Trophoblast cell (in vitro differentiated cells and primary cell): ENCODE data around the gene GRID1.

Experiments
- DNase-seq, 2 donors: peaks; one replicate each; pipeline ENCODE4 v3.0.0-alpha.2; 2016
- H2AFZ ChIP-seq: 2 replicates; pipeline ENCODE4 v1.6.1; 2013; ENCODE audit warnings: low read length, moderate library complexity, mild to moderate bottlenecking; ENCODE audit not compliant: insufficient read depth, poor library complexity
- H2AK5ac ChIP-seq: 2 replicates; pipeline ENCODE4 v1.6.1; 2013; ENCODE audit warnings: mild to moderate bottlenecking, low read length
- H2BK120ac ChIP-seq: 2 replicates; pipeline ENCODE4 v1.6.1; 2013; ENCODE audit warnings: low read length, mild to moderate bottlenecking, moderate library complexity; ENCODE audit not compliant: insufficient read depth, poor library complexity
- H2BK12ac ChIP-seq: 2 replicates; pipeline ENCODE4 v1.6.1; 2013; ENCODE audit warnings: mild to moderate bottlenecking, low read length, moderate library complexity
- H2BK5ac ChIP-seq: 2 replicates; pipeline ENCODE4 v1.6.1; 2013; ENCODE audit warnings: low read length, low read depth, moderate library complexity, mild to moderate bottlenecking; ENCODE audit not compliant: poor library complexity
- H3K14ac ChIP-seq: 2 replicates; pipeline ENCODE4 v1.6.1; 2013; ENCODE audit warnings: mild to moderate bottlenecking, low read length
- H3K18ac ChIP-seq: 2 replicates; pipeline ENCODE4 v1.6.1; 2013; ENCODE audit warnings: mild to moderate bottlenecking, low read length
- H3K23ac ChIP-seq: 2 replicates; pipeline ENCODE4 v1.6.1; 2013; ENCODE audit warnings: low read length
- H3K27ac ChIP-seq: 2 replicates; pipeline ENCODE4 v1.5.1; 2013; ENCODE audit warnings: low read depth, mild to moderate bottlenecking, inconsistent platforms, low read length, moderate library complexity
- H3K27me3 ChIP-seq: 2 replicates; pipeline ENCODE4 v1.6.1; 2013; ENCODE audit warnings: inconsistent platforms, mild to moderate bottlenecking, low read length, moderate library complexity; ENCODE audit not compliant: insufficient read depth
- H3K36me3 ChIP-seq, 2 experiments: 1 replicate in 1 of 2; 2 replicates in 1 of 2; pipeline ENCODE4 v1.6.1; 2013; ENCODE audit warnings: low read length in 2 of 2, mild to moderate bottlenecking in 2 of 2, moderate library complexity in 1 of 2; ENCODE audit not compliant: insufficient read depth in 2 of 2, control insufficient read depth in 1 of 2
- H3K4ac ChIP-seq: 2 replicates; pipeline ENCODE4 v1.6.1; 2013; ENCODE audit warnings: low read depth, mild to moderate bottlenecking, low read length, moderate library complexity
- H3K4me1 ChIP-seq, 2 experiments: 1 replicate in 1 of 2; 2 replicates in 1 of 2; pipeline ENCODE4 v1.6.1; 2013; ENCODE audit warnings: low read length in 2 of 2, mild to moderate bottlenecking in 2 of 2, moderate library complexity in 1 of 2; ENCODE audit not compliant: insufficient read depth in 2 of 2, control insufficient read depth in 1 of 2
- H3K4me2 ChIP-seq: 2 replicates; pipeline ENCODE4 v1.6.1; 2013; ENCODE audit warnings: inconsistent platforms, mild to moderate bottlenecking, low read length, moderate library complexity
- H3K4me3 ChIP-seq: 2 replicates; pipeline ENCODE4 v1.5.1; 2013; ENCODE audit warnings: mild to moderate bottlenecking, low read depth, low read length, inconsistent platforms
- H3K79me1 ChIP-seq: one replicate; pipeline ENCODE4 v1.6.1; 2013; ENCODE audit warnings: low read length
- H3K79me2 ChIP-seq: 2 replicates; pipeline ENCODE4 v1.6.1; 2013; ENCODE audit warnings: low read length, mild to moderate bottlenecking; ENCODE audit not compliant: control insufficient read depth, insufficient read depth, poor library complexity
- H3K9ac ChIP-seq: 2 replicates; pipeline ENCODE4 v1.6.1; 2013; ENCODE audit warnings: mild to moderate bottlenecking, low read length
- H3K9me3 ChIP-seq: 2 replicates; pipeline ENCODE4 v1.6.1; 2013; ENCODE audit warnings: low read depth, mild to moderate bottlenecking, control low read depth, inconsistent platforms, low read length; ENCODE audit not compliant: insufficient read depth
- H4K12ac ChIP-seq: 2 replicates; pipeline ENCODE4 v1.6.1; 2013; ENCODE audit warnings: low read depth, mild to moderate bottlenecking, low read length, moderate library complexity
- H4K8ac ChIP-seq: 2 replicates; pipeline ENCODE4 v1.6.1; 2013; ENCODE audit warnings: low read depth, mild to moderate bottlenecking, low read length, moderate library complexity
- H4K91ac ChIP-seq: one replicate; pipeline ENCODE4 v1.6.1; 2013; ENCODE audit warnings: low read depth, mild to moderate bottlenecking, low read length, moderate library complexity
- WGBS: extraction: QIAGEN DNeasy Blood & Tissue Kit; methylation state at CpG from one replicate; pipeline ENCODE4 v1.1.7; 2013; ENCODE audit warnings: missing lambda C conversion rate; ENCODE audit not compliant: insufficient read length, insufficient coverage; ENCODE audit errors: extremely low coverage; 5-methylcytosine and 5-hydroxymethylcytosine counted together

The GRID1 gene

DNA sequence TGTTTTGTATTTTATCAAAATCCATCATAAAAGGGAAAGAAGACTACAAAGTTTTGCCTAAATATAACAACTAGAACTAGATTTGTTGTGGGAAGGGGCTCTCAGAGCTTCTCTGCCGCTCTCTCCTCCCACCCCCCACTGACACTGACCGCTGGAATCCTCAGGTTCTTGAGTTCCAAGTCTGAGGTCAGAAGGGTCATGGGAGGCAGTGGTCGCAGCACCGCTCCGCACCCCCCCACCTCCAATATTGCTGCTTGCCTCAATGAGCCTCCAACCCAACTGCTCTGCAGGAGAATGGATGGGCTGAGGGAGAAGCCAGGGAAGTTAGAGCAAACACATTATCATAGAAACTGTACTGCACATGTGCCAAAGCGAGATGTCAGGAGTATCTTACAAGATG is 359.4 kb downstream of the GRID1 start:
- whole genome bisulfite sequencing: no CpG with 5 or more reads among the region's 6 CpGs

DNA sequence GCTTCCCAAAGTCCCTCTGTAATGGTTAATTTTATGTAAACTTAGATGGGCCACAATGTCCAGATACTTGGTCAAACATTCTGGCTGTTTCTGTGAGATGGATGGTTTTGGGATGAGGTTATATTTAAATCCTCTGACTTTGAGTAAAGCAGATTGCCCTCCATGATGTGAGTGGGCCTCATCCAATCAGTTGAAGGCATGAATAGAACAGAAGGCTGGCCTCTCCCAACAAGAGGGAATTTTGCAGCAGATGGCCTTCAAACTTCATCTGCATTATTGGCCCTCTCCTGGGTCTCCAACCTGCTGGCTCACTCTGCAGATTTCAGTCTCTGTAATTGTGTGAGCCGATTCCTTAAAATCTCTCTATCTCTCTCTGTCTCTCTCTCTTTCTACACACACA is 362.3 kb downstream of the GRID1 start:
- Histone ChIP-seq H3K4me2 (no peak overlapping the region), H4K8ac (no peak overlapping the region), H3K36me3 (no peaks in the 10 kb centered on the region), H3K79me1 (no peaks in the 10 kb centered on the region), H4K91ac (no peak overlapping the region), H3K9me3 (no peaks in the 10 kb centered on the region), H3K23ac (no peak overlapping the region), H3K9ac (no peak overlapping the region), H2BK120ac (no peak overlapping the region), H3K4me1 (no peaks in the 10 kb centered on the region), H3K27me3 (no peaks in the 10 kb centered on the region), H3K18ac (no peak overlapping the region), H3K14ac (no peak overlapping the region), H3K4ac (no peak overlapping the region), H2BK5ac (no peak overlapping the region), H2AFZ (no peak overlapping the region), H4K12ac (no peak overlapping the region), H3K4me3 (no peak overlapping the region), H3K79me2 (no peaks in the 10 kb centered on the region), H2AK5ac (no peak overlapping the region), H2BK12ac (no peak overlapping the region), H3K27ac (no peak overlapping the region)
- DNase-seq: no peak
- no CpG with 5 or more reads among the region's 1 CpG for WGBS

More for the DNA sequence above, 359.4 kb downstream of the GRID1 start:
- Histone ChIP-seq H2AFZ (no peak overlapping the region), H2BK120ac (no peak overlapping the region), H3K4me2 (no peak overlapping the region), H2AK5ac (no peak overlapping the region), H3K79me1 (no peaks in the 10 kb centered on the region), H4K8ac (no peak overlapping the region), H3K18ac (no peak overlapping the region), H2BK12ac (no peak overlapping the region), H3K23ac (no peak overlapping the region), H3K4ac (no peak overlapping the region), H3K4me3 (no peak overlapping the region), H3K4me1 (no peaks in the 10 kb centered on the region), H4K12ac (no peak overlapping the region), H2BK5ac (no peak overlapping the region), H3K27me3 (no peaks in the 10 kb centered on the region), H3K36me3 (no peaks in the 10 kb centered on the region), H3K9me3 (no peaks in the 10 kb centered on the region), H3K14ac (no peak overlapping the region), H3K79me2 (no peaks in the 10 kb centered on the region), H3K9ac (no peak overlapping the region), H4K91ac (no peak overlapping the region), H3K27ac (no peak overlapping the region)
- no peak for DNase-seq

DNA sequence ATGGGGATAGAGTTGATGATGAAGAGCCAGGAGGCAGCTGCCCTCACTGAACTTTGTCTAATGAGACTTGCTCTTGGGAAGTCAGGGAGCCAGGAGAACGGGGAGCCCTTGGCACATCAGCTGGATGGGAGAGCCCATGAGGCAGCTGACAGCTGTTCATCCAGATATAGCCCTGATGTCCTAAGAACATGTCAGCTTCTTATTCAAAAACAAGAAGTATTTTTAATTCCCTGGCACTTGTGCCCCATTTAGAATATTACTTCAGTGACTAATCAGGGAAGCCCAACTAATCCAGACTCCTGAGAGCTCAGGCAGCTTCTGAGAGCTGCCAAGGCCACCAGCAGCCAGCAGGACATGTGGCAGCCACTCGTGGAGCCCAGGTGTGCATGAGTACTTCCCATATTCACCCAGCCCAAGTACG is 363.4 kb downstream of the GRID1 start:
- Histone ChIP-seq H3K79me1 (no peaks in the 10 kb centered on the region), H2AFZ (no peak overlapping the region), H4K12ac (no peak overlapping the region), H3K27ac (no peak overlapping the region), H2BK5ac (no peak overlapping the region), H3K14ac (no peak overlapping the region), H3K79me2 (no peaks in the 10 kb centered on the region), H3K4me1 (no peaks in the 10 kb centered on the region), H2BK120ac (no peak overlapping the region), H3K9ac (no peak overlapping the region), H3K18ac (no peak overlapping the region), H3K4me2 (no peak overlapping the region), H2BK12ac (no peak overlapping the region), H3K36me3 (no peaks in the 10 kb centered on the region), H3K4me3 (no peak overlapping the region), H4K8ac (no peak overlapping the region), H3K27me3 (no peaks in the 10 kb centered on the region), H3K4ac (no peak overlapping the region), H3K9me3 (no peaks in the 10 kb centered on the region), H3K23ac (no peak overlapping the region), H4K91ac (no peak overlapping the region), H2AK5ac (no peak overlapping the region)
- no CpG with 5 or more reads among the region's 3 CpGs for WGBS
- no peak for DNase-seq

DNA sequence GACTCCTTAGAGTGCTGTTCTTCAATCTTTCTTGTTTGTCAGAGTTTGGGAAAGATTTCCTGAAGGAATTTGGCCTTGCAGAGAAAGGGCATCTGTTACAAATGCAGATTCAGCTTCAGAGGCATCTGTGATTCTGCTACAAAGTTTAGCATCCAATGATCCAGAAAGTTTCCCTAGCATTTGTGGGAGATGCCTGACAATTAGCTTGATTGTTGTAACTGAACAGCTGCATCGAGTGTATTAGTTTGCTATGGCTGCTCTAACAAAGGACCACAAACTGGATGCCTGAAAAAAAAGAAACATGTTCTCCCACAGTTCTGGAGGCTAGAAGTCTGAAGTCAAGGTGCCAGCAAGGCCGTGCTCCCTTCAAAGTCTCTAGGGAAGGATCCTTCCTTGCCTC is 365.1 kb downstream of the GRID1 start:
- Histone ChIP-seq H3K79me2 (no peaks in the 10 kb centered on the region), H3K79me1 (no peaks in the 10 kb centered on the region), H3K27me3 (no peaks in the 10 kb centered on the region), H3K9ac (no peak overlapping the region), H3K9me3 (no peaks in the 10 kb centered on the region), H2BK12ac (no peak overlapping the region), H3K27ac (no peak overlapping the region), H2BK5ac (no peak overlapping the region), H4K91ac (no peak overlapping the region), H3K4me3 (no peak overlapping the region), H4K12ac (no peak overlapping the region), H2AFZ (no peak overlapping the region), H3K4me1 (no peaks in the 10 kb centered on the region), H4K8ac (no peak overlapping the region), H3K14ac (no peak overlapping the region), H2AK5ac (no peak overlapping the region), H3K36me3 (no peaks in the 10 kb centered on the region), H2BK120ac (no peak overlapping the region), H3K23ac (no peak overlapping the region), H3K18ac (no peak overlapping the region), H3K4me2 (no peak overlapping the region), H3K4ac (no peak overlapping the region)
- DNase-seq: no peak
- WGBS: no CpG with 5 or more reads among the region's 2 CpGs
